Measurements from ENCODE around the gene MTUS2. TPM values are rescaled to one million over a fixed set of nuclear protein-coding genes. Genes with fewer than 3 reads are reported as not detected.

The MTUS2 gene
- total and polyA plus RNA-seq, 10 donors = 0.20 to 3.2 (median 0.85) TPM

- 82 to 95% (median 85%) methylated on average over 3 of the region's 3 CpGs for WGBS, 5 donors
Observed at GRCh38 chr13:29175250-29175873, 355.2 kb downstream of the MTUS2 start.

GRCh38 chr13:29180055-29180454 lies 359.9 kb downstream of the MTUS2 start:
- no peak for DNase-seq
- WGBS, 5 donors = 55 to 93% (median 91%) methylated on average over 1 of the region's 1 CpG
- no peak for TF ChIP-seq POLR2A (IDR thresholded peaks at IDR 0.05)
- TF ChIP-seq POLR2AphosphoS5 (IDR thresholded peaks at IDR 0.05) = no peak
- TF ChIP-seq CTCF (IDR thresholded peaks at IDR 0.05 in 8 of 11, conservative IDR thresholded peaks at IDR 0.05 in 3 of 11) = no peak
- Histone ChIP-seq H3K27ac (no peak overlapping the region), H3K4me3 (no peak overlapping the region), H3K4me1 (no peaks in the 10 kb centered on the region), H3K27me3 (replicated peaks in 1 of 7) (no peaks in the 10 kb centered on the region), H3K9me3 (peaks cover 0 to 28% (median 13%) of the 10 kb centered on the region in 8 donors), H3K36me3 (no peaks in the 10 kb centered on the region)
- intact Hi-C loops (cut with DNase I; ENCODE audit: low total_unique reads) = no loop called here

More at GRCh38 chr13:29175250-29175873, 355.2 kb downstream of the MTUS2 start:
- Histone ChIP-seq H3K27ac (no peak overlapping the region), H3K9me3 (peaks cover 0 to 5% (median 0%) of the 10 kb centered on the region in 8 donors), H3K4me1 (no peaks in the 10 kb centered on the region), H3K27me3 (replicated peaks in 1 of 7) (no peaks in the 10 kb centered on the region), H3K4me3 (no peak overlapping the region), H3K36me3 (no peaks in the 10 kb centered on the region)
- no peak for DNase-seq
- TF ChIP-seq CTCF (IDR thresholded peaks at IDR 0.05 in 8 of 11, conservative IDR thresholded peaks at IDR 0.05 in 3 of 11) (no peak), POLR2A (IDR thresholded peaks at IDR 0.05) (no peak), POLR2AphosphoS5 (IDR thresholded peaks at IDR 0.05) (no peak)
- intact Hi-C loops (cut with DNase I; ENCODE audit: low total_unique reads) = no loop called here

- no peaks in the 10 kb centered on the region for H3K36me3 ChIP-seq
- no peak for TF ChIP-seq POLR2A (IDR thresholded peaks at IDR 0.05)
- WGBS, 5 donors = 90 to 100% (median 97%) methylated on average over 2 of the region's 2 CpGs
- intact Hi-C loops (cut with DNase I; ENCODE audit: low total_unique reads) = no loop called here
- DNase-seq = no peak
- no peaks in the 10 kb centered on the region for H3K4me1 ChIP-seq
- H3K27me3 ChIP-seq (replicated peaks in 1 of 7) = no peaks in the 10 kb centered on the region
- no peak overlapping the region for H3K27ac ChIP-seq
- H3K4me3 ChIP-seq = no peak overlapping the region
- peaks cover 2 to 46% (median 33%) of the 10 kb centered on the region in 8 donors for H3K9me3 ChIP-seq
Observed at GRCh38 chr13:29182216-29182615, 362.1 kb downstream of the MTUS2 start.

- WGBS, 5 donors = 80 to 93% (median 87%) methylated on average over 2 of the region's 2 CpGs
- Histone ChIP-seq H3K27ac (no peak overlapping the region), H3K4me3 (no peak overlapping the region), H3K9me3 (peaks cover 2 to 53% (median 36%) of the 10 kb centered on the region in 8 donors), H3K4me1 (no peaks in the 10 kb centered on the region), H3K27me3 (replicated peaks in 1 of 7) (no peaks in the 10 kb centered on the region), H3K36me3 (no peaks in the 10 kb centered on the region)
- DNase-seq = no peak
- intact Hi-C loops (cut with DNase I; ENCODE audit: low total_unique reads) = no loop called here
- no peak for TF ChIP-seq CTCF (IDR thresholded peaks at IDR 0.05 in 8 of 11, conservative IDR thresholded peaks at IDR 0.05 in 3 of 11)
- no peak for TF ChIP-seq POLR2A (IDR thresholded peaks at IDR 0.05)
- TF ChIP-seq POLR2AphosphoS5 (IDR thresholded peaks at IDR 0.05) = no peak
Observed at GRCh38 chr13:29185926-29186325, 365.8 kb downstream of the MTUS2 start.
